K562 (cell line): Measurements from ENCODE around the gene UBA3. TPM values are rescaled to one million over a fixed set of nuclear protein-coding genes. Genes with fewer than 3 reads are reported as not detected.

Experiments
- CC2D1A ChIP-seq: fragments of 450-650 bp; IDR thresholded peaks from 2 replicates; pipeline ENCODE4 v1.6.1; 2017; ENCODE audit warnings: mild to moderate bottlenecking
- FOSL1 ChIP-seq: fragments of 200-800 bp; sonication (Bioruptor generic); conservative IDR thresholded peaks from 2 replicates; pipeline ENCODE4 v1.6.1; 2016; ENCODE audit warnings: missing genetic modification characterization, missing compliant biosample characterization
- KDM5B ChIP-seq: fragments of 200-600 bp; sonication (generic); IDR thresholded peaks from 2 replicates; pipeline ENCODE4 v1.6.1; 2012; ENCODE audit warnings: low read depth, mild to moderate bottlenecking, moderate library complexity, low read length, control low read depth, inconsistent platforms; ENCODE audit not compliant: insufficient replicate concordance
- NCOA2 ChIP-seq, 2 experiments: fragments of 450-650 bp; IDR thresholded peaks; 2 replicates each; pipeline ENCODE4 v1.6.1; 2018; ENCODE audit warnings: mild to moderate bottlenecking in 2 of 2, moderate library complexity in 1 of 2; ENCODE audit not compliant: partially characterized antibody in 2 of 2
- PHF21A ChIP-seq: fragments of 450-650 bp; IDR thresholded peaks from 2 replicates; pipeline ENCODE4 v1.6.1; 2017; ENCODE audit warnings: low read depth, borderline replicate concordance
- PPARD ChIP-seq: fragments of 250-450 bp; sonication (Bioruptor Pico); IDR thresholded peaks from 2 replicates; pipeline ENCODE4 v1.8.0; 2022; ENCODE audit warnings: inconsistent platforms, mild to moderate bottlenecking, moderate library complexity
- RBFOX2 ChIP-seq: fragments of 200-400 bp; formaldehyde crosslinking; IDR thresholded peaks from 2 replicates; pipeline ENCODE4 v1.6.1; 2017; ENCODE audit warnings: low read depth, mild to moderate bottlenecking, low read length, moderate library complexity
- SP2 ChIP-seq: IDR thresholded peaks from 2 replicates; pipeline ENCODE4 v1.6.1; 2011; ENCODE audit warnings: mild to moderate bottlenecking, low read depth, low read length, moderate library complexity; ENCODE audit not compliant: poor library complexity, severe bottlenecking; ENCODE audit errors: extremely low read depth
- TAF1 ChIP-seq: IDR thresholded peaks from 2 replicates; pipeline ENCODE4 v1.6.1; 2011; ENCODE audit warnings: mild to moderate bottlenecking, low read length, moderate library complexity; ENCODE audit not compliant: insufficient read depth, control insufficient read depth, severe bottlenecking; ENCODE audit errors: extremely low read depth
- WHSC1 ChIP-seq: IDR thresholded peaks from one replicate; pipeline ENCODE4 v1.6.1; 2012; ENCODE audit warnings: low read length, control low read depth, inconsistent platforms
- XRCC3 ChIP-seq: fragments of 450-650 bp; IDR thresholded peaks from 2 replicates; pipeline ENCODE4 v1.6.1; 2017; ENCODE audit warnings: mild to moderate bottlenecking, moderate library complexity
- ZNF668 ChIP-seq: fragments of 250-450 bp; sonication (Bioruptor Pico); IDR thresholded peaks from 2 replicates; pipeline ENCODE4 v1.8.0; 2022; ENCODE audit warnings: mild to moderate bottlenecking, inconsistent platforms
- polyA plus RNA-seq, 8 experiments: library from polyadenylated mRNA; depleted of rRNA in 4 of 8; stranded (reverse) in 5 of 8; unstranded in 3 of 8; fragments of >200 nt; fragmentation: Nextera tagmentation in 2 of 8; fragmentation: Illumina TruSeq in 1 of 8; extraction: Ambion mirVana in 2 of 8; extraction: Trizol in 1 of 8; gene quantifications; 2 replicates each; pipeline versions ENCODE4 v1.2.1 to v1.2.3, GENCODE V29; 2011 to 2014; ENCODE audit warnings: inconsistent platforms in 1 of 8, missing spikeins in 1 of 8
- total RNA-seq, 7 experiments: library from RNA; depleted of rRNA in 6 of 7; stranded (reverse); fragments of >200 nt in 6 of 7; fragmentation: Illumina TruSeq in 2 of 7; extraction: Trizol in 2 of 7; gene quantifications; 2 replicates each; pipeline versions ENCODE4 v1.2.1 to v1.2.3, GENCODE V29; 2011 to 2021; ENCODE audit warnings: low replicate concordance in 1 of 7
- TF ChIP-seq, protein P1 (sequence below), 2 experiments: fragments of 450-650 bp; IDR thresholded peaks; 2 replicates each; pipeline ENCODE4 v1.6.1; 2018; ENCODE audit warnings: mild to moderate bottlenecking in 2 of 2, low read depth in 1 of 2; ENCODE audit not compliant: partially characterized antibody in 2 of 2
- TF ChIP-seq, protein P2 (sequence below): fragments of 200-800 bp; sonication (Bioruptor generic); IDR thresholded peaks from 2 replicates; pipeline ENCODE4 v1.6.1; 2017; ENCODE audit warnings: missing genetic modification characterization, missing compliant biosample characterization
- TF ChIP-seq, protein P3 (sequence below), 2 experiments: fragments of 450-650 bp; conservative IDR thresholded peaks; 2 replicates each; pipeline ENCODE4 v1.6.1; 2017; ENCODE audit warnings: mild to moderate bottlenecking in 2 of 2, moderate library complexity in 2 of 2
- TF ChIP-seq, protein P4 (sequence below), 2 experiments: IDR thresholded peaks in 1 of 2; conservative IDR thresholded peaks in 1 of 2; 2 replicates each; pipeline ENCODE4 v1.6.1; 2016; ENCODE audit warnings: low read depth in 2 of 2, mild to moderate bottlenecking in 1 of 2, missing compliant biosample characterization in 1 of 2, missing genetic modification characterization in 1 of 2, moderate library complexity in 1 of 2

UBA3 gene
- total and polyA plus RNA-seq, 9 of the 15 experiments (the other 6 are each of a cell fraction or from before 2014, with no cell fraction given), result 23.2 to 80.0 (median 38.6) TPM

DNA sequence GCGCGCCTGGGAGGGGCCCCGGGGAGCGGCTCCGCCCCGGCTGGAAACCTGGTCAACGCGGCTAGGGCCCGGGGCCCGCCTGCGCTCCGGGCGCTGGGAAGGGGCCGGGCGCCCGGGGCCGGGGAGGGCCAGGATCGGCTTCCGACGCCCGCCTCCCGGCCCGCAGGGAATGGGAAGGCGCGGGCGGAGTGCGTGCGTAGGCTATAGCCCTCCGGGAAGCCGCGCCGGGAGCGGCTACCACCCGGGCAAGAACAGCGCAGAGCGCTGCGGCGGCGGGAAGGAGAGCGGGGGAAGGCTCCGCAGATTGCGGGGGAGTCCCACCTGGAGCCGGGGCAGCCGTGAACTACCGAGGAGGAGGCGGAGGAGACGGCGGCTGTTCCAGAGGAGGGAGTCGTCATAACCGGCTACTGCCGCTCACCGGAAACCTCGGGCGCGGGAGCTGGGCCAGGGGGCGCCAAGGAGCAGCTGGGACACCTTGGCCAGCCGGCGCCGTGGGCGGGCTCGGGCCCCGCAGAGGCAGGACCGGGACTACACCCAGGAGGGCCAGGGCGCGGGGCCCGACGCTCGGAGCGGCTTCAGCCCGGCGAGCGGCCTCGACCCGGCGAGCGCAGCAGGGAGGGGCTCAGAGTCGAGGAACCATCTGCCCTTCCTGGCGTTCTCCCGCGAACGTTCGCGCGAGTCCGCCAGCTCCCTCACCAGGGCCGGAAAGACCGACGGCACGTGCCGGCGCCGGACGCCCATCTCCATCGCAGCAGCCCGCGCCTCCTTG lies 66.7 kb downstream of the UBA3 start, which contains the start of gene EOGT (continued):
- TF ChIP-seq, protein P1, sequence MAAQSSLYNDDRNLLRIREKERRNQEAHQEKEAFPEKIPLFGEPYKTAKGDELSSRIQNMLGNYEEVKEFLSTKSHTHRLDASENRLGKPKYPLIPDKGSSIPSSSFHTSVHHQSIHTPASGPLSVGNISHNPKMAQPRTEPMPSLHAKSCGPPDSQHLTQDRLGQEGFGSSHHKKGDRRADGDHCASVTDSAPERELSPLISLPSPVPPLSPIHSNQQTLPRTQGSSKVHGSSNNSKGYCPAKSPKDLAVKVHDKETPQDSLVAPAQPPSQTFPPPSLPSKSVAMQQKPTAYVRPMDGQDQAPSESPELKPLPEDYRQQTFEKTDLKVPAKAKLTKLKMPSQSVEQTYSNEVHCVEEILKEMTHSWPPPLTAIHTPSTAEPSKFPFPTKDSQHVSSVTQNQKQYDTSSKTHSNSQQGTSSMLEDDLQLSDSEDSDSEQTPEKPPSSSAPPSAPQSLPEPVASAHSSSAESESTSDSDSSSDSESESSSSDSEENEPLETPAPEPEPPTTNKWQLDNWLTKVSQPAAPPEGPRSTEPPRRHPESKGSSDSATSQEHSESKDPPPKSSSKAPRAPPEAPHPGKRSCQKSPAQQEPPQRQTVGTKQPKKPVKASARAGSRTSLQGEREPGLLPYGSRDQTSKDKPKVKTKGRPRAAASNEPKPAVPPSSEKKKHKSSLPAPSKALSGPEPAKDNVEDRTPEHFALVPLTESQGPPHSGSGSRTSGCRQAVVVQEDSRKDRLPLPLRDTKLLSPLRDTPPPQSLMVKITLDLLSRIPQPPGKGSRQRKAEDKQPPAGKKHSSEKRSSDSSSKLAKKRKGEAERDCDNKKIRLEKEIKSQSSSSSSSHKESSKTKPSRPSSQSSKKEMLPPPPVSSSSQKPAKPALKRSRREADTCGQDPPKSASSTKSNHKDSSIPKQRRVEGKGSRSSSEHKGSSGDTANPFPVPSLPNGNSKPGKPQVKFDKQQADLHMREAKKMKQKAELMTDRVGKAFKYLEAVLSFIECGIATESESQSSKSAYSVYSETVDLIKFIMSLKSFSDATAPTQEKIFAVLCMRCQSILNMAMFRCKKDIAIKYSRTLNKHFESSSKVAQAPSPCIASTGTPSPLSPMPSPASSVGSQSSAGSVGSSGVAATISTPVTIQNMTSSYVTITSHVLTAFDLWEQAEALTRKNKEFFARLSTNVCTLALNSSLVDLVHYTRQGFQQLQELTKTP (IDR thresholded peaks at IDR 0.05; ENCODE audit: low read depth in 1 of 2, partially characterized antibody in 2 of 2), result no peak
- no peak for TF ChIP-seq CC2D1A
- TF ChIP-seq SP2, result no peak
- TF ChIP-seq FOSL1 (tag), result 0 out of 2 replicates have a peak, but pooled peaks have one; percentile 11
- peak; percentile 54 for TF ChIP-seq KDM5B
- TF ChIP-seq RBFOX2, result peak; percentile 92
- peak; percentile 78 for TF ChIP-seq TAF1
- no peak for TF ChIP-seq NCOA2 (IDR thresholded peaks at IDR 0.05; ENCODE audit: partially characterized antibody in 2 of 2)
- TF ChIP-seq, protein P2, sequence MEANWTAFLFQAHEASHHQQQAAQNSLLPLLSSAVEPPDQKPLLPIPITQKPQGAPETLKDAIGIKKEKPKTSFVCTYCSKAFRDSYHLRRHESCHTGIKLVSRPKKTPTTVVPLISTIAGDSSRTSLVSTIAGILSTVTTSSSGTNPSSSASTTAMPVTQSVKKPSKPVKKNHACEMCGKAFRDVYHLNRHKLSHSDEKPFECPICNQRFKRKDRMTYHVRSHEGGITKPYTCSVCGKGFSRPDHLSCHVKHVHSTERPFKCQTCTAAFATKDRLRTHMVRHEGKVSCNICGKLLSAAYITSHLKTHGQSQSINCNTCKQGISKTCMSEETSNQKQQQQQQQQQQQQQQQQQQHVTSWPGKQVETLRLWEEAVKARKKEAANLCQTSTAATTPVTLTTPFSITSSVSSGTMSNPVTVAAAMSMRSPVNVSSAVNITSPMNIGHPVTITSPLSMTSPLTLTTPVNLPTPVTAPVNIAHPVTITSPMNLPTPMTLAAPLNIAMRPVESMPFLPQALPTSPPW (CRISPR knock-in tag), result peak; percentile 30
- TF ChIP-seq WHSC1, result no peak
- no peak for TF ChIP-seq XRCC3
- no peak for TF ChIP-seq PHF21A
- TF ChIP-seq ZNF668 (CRISPR knock-in tag), result no peak
- TF ChIP-seq, protein P3, sequence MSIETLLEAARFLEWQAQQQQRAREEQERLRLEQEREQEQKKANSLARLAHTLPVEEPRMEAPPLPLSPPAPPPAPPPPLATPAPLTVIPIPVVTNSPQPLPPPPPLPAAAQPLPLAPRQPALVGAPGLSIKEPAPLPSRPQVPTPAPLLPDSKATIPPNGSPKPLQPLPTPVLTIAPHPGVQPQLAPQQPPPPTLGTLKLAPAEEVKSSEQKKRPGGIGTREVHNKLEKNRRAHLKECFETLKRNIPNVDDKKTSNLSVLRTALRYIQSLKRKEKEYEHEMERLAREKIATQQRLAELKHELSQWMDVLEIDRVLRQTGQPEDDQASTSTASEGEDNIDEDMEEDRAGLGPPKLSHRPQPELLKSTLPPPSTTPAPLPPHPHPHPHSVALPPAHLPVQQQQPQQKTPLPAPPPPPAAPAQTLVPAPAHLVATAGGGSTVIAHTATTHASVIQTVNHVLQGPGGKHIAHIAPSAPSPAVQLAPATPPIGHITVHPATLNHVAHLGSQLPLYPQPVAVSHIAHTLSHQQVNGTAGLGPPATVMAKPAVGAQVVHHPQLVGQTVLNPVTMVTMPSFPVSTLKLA (conservative IDR thresholded peaks at IDR 0.05), result peak in 1 of 2 experiments; percentile 70; a peak in 1 of 4 replicates
- TF ChIP-seq, protein P4, sequence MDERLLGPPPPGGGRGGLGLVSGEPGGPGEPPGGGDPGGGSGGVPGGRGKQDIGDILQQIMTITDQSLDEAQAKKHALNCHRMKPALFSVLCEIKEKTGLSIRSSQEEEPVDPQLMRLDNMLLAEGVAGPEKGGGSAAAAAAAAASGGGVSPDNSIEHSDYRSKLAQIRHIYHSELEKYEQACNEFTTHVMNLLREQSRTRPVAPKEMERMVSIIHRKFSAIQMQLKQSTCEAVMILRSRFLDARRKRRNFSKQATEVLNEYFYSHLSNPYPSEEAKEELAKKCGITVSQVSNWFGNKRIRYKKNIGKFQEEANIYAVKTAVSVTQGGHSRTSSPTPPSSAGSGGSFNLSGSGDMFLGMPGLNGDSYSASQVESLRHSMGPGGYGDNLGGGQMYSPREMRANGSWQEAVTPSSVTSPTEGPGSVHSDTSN (CRISPR knock-in tag; IDR thresholded peaks at IDR 0.05; ENCODE audit: low read depth), result no peak
- TF ChIP-seq, protein P4 (tag; conservative IDR thresholded peaks at IDR 0.05; ENCODE audit: low read depth), result no peak
- TF ChIP-seq PPARD (CRISPR knock-in tag), result no peak
